Gastroesophageal sphincter (tissue), 3 donors: ENCODE data around the gene NCOA6.

Experiments used
- CTCF ChIP-seq, 4 experiments: fragments of 200-600 bp in 2 of 4; fragments of 450-650 bp in 2 of 4; sonication (generic) in 1 of 4; IDR thresholded peaks; one replicate each; pipeline ENCODE4 v1.5.1; 2017 to 2019; ENCODE audit warnings: antibody characterized with exemption in 4 of 4, mild to moderate bottlenecking in 2 of 4, moderate library complexity in 2 of 4
- EP300 ChIP-seq: sonication (generic); formaldehyde crosslinking; IDR thresholded peaks from one replicate; pipeline ENCODE4 v1.6.1; 2017; ENCODE audit warnings: antibody characterized with exemption, mild to moderate bottlenecking

GRCh38 chr20:34706302-34706875 is 119.1 kb downstream of the NCOA6 start:
- TF ChIP-seq CTCF (IDR thresholded peaks at IDR 0.05) (no peak), EP300 (no peak)
